Spleen (tissue), 7 donors: ENCODE data around the gene TLK2.
A peak's percentile ranks its signal among the peaks of the same experiment; 100 is the strongest.

Source experiments
- POLR2AphosphoS5 ChIP-seq, 3 donors: sonication (generic); formaldehyde crosslinking; IDR thresholded peaks; one replicate each; pipeline ENCODE4 v1.5.1; 2017; ENCODE audit warnings: antibody characterized with exemption in 3 of 3
- TF ChIP-seq, protein P1 (sequence below), 11 experiments: fragments of 200-600 bp in 7 of 11; fragments of 450-650 bp in 4 of 11; sonication (generic) in 4 of 11; IDR thresholded peaks in 8 of 11; conservative IDR thresholded peaks in 3 of 11; 1 replicate in 7 of 11; 2 replicates in 4 of 11; pipeline versions ENCODE4 v1.4.0 to v1.8.0; 2016 to 2021; ENCODE audit warnings: antibody characterized with exemption in 11 of 11, inconsistent platforms in 4 of 11, mild to moderate bottlenecking in 1 of 11
- donor health status: DM: no; HTN: no; CAD: no; lungs with moderate emphysema.
- donor health status: DM: no; HTN: no; CAD: no.
- donor health status: DM: no; HTN: no; CAD: no.

DNA sequence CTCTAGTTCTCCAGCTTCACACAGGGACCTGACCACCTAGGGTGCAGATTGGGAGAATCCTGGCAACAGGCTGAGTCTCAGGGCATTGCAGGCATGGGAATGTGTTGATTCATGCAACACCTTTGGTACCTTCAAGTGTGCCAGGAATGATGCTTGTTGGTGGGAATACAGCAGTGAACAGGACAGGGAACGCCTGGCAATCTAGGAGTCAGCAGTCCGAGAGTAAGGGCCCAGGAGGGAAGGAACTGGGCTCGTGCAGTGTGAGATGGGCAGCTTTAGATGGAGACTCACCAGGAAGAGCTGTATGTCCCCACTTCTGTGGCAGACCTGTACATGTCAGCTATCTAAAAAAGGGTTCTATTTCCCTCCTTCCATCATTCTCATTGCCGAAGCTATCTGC is 136.9 kb downstream of the TLK2 start:
- TF ChIP-seq, protein P1, sequence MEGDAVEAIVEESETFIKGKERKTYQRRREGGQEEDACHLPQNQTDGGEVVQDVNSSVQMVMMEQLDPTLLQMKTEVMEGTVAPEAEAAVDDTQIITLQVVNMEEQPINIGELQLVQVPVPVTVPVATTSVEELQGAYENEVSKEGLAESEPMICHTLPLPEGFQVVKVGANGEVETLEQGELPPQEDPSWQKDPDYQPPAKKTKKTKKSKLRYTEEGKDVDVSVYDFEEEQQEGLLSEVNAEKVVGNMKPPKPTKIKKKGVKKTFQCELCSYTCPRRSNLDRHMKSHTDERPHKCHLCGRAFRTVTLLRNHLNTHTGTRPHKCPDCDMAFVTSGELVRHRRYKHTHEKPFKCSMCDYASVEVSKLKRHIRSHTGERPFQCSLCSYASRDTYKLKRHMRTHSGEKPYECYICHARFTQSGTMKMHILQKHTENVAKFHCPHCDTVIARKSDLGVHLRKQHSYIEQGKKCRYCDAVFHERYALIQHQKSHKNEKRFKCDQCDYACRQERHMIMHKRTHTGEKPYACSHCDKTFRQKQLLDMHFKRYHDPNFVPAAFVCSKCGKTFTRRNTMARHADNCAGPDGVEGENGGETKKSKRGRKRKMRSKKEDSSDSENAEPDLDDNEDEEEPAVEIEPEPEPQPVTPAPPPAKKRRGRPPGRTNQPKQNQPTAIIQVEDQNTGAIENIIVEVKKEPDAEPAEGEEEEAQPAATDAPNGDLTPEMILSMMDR (IDR thresholded peaks at IDR 0.05 in 8 of 11, conservative IDR thresholded peaks at IDR 0.05 in 3 of 11) = no peak
- TF ChIP-seq POLR2AphosphoS5 (IDR thresholded peaks at IDR 0.05) = peak in 2 of 3 donors; percentile 5 to 11
